HG02798 (cell line): ENCODE measurements around the gene CLNK.
A peak's percentile ranks its signal among the peaks of the same experiment; 100 is the strongest.

Experiments
- ATAC-seq: cut with Tn5 transposase; IDR thresholded peaks from one replicate; pipeline ENCODE4 v1.9.1; 2021; ENCODE audit warnings: mild to moderate bottlenecking; ENCODE audit not compliant: unreplicated experiment, poor library complexity

Gene CLNK

GRCh38 chr4:10667701-10668326 is 16.8 kb downstream of the CLNK start:
- ATAC-seq, result no peak

DNA sequence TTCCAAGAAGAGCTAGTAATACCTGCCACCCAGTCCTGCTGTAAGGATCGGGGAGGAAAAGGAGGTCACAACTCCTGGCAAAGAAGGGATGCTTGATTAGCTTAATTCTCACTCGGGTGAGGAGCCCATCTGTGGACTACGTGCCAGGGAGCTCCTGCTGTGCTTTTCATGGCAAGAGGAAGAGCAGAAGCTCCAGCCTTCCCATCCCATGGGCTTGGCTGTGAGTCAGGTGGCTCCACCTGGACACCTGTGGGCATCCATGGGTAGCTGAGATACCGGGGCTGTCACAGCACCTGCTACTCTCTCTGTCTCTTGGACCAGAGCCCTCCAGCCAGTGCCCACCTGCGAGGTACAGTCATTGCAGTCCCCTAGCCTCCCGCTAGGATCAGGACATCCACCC is 18.0 kb downstream of the CLNK start:
- ATAC-seq, result no peak

DNA sequence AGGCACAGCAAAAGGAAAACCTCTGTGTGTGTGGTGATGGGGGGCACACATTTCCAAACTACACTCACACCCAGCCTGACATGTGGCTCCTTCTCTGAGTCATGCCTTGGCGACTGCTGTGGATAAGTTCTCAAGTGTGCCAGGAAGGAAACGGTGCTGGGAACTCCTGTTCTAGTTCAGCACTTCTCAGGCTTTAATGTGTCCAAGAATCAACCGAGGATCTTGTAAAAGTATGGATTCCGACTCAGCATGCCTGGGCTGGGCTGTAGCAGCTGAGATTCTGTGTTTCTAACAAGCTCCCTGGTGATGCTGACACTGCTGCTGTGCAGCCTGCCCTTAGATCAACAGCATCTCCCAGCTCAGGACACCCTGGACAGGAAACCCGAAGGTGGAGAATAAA is 20.2 kb downstream of the CLNK start:
- ATAC-seq, result no peak

- no peak for ATAC-seq
Measured at GRCh38 chr4:10662937-10663336, 21.6 kb downstream of the CLNK start.

GRCh38 chr4:10661047-10661446 is 23.5 kb downstream of the CLNK start:
- no peak for ATAC-seq

GRCh38 chr4:10659251-10659650 is 25.3 kb downstream of the CLNK start:
- no peak for ATAC-seq

DNA sequence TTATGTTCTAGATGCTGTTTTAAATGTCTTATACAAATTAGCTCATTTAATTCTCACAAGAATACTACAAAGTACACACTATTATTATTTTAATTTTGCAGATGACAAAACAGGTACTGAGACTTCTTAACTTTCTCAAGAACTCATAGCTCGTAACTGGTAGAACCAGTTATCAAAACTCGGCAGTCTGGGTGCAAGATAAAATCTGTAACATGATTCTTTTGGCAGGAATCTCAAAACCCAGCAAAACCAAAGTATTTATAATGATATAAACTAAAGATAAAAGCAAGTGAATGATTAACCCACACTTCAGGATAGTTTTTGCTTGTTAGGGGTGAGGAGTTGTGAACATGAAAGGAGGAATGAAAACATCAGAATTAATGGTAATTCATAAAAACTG is 27.6 kb downstream of the CLNK start:
- ATAC-seq, result no peak

DNA sequence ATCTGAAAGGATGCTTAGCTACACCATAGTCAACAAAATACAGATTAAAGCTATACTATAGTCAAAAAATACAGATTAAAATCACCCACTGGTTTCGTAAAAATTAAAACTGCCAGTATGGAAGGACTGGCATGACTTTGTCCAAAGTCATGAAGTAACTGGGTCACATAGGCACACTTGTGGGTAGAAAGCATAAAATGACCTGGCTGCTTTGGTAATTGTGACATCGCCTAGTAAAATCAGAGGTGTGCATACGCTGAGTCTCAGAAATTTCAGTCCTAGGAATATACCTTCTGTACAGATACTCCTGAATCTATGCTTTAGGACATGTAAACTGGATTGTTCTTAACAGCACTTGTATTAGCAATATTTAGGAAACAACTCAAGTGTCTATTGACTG is 28.1 kb downstream of the CLNK start:
- ATAC-seq, result no peak

DNA sequence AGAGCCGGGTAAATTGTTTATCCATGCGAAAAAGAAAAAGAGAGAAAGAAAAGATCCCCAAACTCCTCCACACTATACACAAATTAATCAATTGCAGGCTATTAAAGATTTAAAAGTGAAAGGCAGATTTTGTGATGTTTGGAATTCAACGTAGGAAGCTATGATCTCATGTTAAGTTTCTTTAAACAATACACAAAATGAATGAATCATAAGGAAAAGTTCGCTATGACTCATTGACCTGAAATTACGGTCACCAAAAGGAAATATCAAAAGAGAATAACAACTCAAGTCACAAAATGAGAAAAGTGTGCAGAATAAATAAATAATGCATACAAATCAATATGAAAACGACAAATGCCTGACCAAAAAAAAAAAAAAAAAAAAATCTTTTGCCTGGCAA is 28.6 kb downstream of the CLNK start:
- no peak for ATAC-seq

DNA sequence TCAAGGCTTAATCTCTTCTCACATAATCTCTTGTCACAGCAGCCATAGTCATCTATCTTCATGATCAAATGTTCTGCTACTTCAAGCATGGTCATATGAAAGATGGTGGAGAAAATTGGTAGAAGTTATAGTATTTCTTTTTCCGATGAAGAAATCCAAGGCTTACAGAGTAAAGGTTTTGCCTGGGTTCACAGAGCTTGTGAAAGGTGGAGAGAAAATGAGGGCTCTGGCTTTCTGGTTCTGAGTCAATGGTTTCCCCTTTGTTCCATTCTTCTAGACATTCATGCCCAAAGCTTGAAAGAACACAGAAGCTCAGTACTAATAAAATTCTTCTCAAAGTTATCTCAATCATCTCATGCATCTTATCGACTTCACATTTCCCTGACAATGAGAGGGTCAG is 36.1 kb downstream of the CLNK start:
- no peak for ATAC-seq

GRCh38 chr4:10647846-10648245 is 36.7 kb downstream of the CLNK start:
- ATAC-seq, result no peak

- ATAC-seq, result no peak
Measured at GRCh38 chr4:10643600-10644425, 40.8 kb downstream of the CLNK start.

- ATAC-seq, result no peak
Measured at GRCh38 chr4:10640561-10641201, 43.9 kb downstream of the CLNK start.

- ATAC-seq, result no peak
Measured at GRCh38 chr4:10639664-10640063, 44.9 kb downstream of the CLNK start.

GRCh38 chr4:10639100-10639499 is 45.5 kb downstream of the CLNK start:
- ATAC-seq, result no peak

- ATAC-seq, result no peak
Measured at GRCh38 chr4:10635091-10635490, 49.5 kb downstream of the CLNK start.

GRCh38 chr4:10629394-10629793 is 55.2 kb downstream of the CLNK start:
- peak; percentile 67 for ATAC-seq

GRCh38 chr4:10625131-10625530 is 59.4 kb downstream of the CLNK start:
- ATAC-seq, result no peak

DNA sequence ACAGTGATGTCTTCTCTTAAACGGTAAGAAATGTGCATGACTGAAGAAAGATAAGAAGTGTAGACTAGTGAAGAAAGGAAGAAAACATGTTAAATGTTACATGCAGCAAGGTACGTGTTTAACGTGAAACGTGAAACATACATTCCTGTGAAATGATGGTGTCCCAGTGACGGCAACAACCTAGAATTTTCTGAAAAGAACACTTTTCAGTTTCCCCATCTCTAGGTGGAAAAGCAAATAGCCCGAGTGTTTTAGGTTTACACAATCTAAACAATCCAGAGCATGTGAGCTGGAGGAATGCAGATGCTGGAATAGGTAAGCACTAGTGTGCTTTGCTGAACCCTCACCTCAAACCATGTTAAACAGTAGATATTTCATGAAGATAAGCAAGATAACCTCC is 60.7 kb downstream of the CLNK start:
- no peak for ATAC-seq

DNA sequence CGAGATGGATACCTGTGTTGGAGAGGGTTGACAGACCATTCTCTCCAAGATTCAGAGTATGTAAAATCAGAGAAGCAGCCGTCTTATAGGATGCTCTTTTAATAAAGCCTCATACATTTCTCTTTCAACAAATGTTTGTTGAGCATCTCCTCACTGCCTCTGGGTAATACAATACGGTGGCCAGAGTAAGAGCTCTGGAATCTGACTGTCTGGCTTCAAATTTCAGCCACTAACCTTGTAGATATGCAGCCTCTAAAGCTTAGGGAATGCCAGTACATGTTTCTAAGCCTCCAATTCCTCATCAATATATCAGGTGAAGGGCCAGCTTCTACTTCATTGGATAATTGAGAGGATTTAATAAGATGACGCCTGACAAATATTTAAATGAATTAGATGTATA is 61.3 kb downstream of the CLNK start:
- ATAC-seq, result no peak

DNA sequence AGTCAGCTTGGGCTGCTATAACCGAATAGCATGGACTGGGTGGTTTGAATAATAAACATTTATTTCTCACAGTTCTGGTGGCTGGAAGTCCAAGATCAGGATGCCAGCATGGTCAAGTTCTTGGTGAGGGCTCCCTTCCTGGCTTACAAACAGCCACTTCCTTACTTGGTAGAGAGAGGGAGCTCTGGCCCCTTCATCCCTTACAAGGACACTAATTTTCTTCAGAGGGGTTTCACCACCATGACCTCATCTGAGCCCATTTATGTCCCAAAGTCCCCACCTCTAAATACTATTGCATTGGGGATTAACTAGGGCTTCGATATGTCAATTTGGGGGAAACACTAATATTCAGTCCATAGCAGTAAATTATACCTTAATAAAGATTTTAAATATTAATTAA is 61.8 kb downstream of the CLNK start:
- ATAC-seq, result peak; percentile 80
